Ishikawa (cell line): Measurements from ENCODE around the gene GNG7.

Experiments used
- EP300 ChIP-seq: IDR thresholded peaks from 2 replicates; pipeline ENCODE4 v1.6.1; 2012; ENCODE audit warnings: borderline replicate concordance
- NFIC ChIP-seq: IDR thresholded peaks from 2 replicates; pipeline ENCODE4 v1.6.1; 2012
- REST ChIP-seq: IDR thresholded peaks from 2 replicates; pipeline ENCODE4 v1.6.1; 2012; ENCODE audit warnings: low read depth, mild to moderate bottlenecking
- TCF12 ChIP-seq: IDR thresholded peaks from 2 replicates; pipeline ENCODE4 v1.6.1; 2012; ENCODE audit warnings: low read depth
- USF1 ChIP-seq: IDR thresholded peaks from 2 replicates; pipeline ENCODE4 v1.6.1; 2012
- ZBTB7A ChIP-seq: IDR thresholded peaks from 2 replicates; pipeline ENCODE4 v1.6.1; 2012; ENCODE audit warnings: low read depth

- no peak for TF ChIP-seq REST
- TF ChIP-seq NFIC: no peak
- TF ChIP-seq EP300: no peak
- no peak for TF ChIP-seq ZBTB7A
- TF ChIP-seq USF1: no peak
- TF ChIP-seq TCF12: no peak
Observed at GRCh38 chr19:2652504-2653099, 49.9 kb downstream of the GNG7 start.
